Occipital lobe (tissue), 2 donors: ENCODE measurements around the gene TSC2. TPM values are rescaled to one million over a fixed set of nuclear protein-coding genes. Genes with fewer than 3 reads are reported as not detected.
"Not testable (repeated sequence)": the region's sequence is repeated elsewhere in the genome, so short reads cannot be mapped to it uniquely, and the experiment has no call there.

Experiments
- DNase-seq: peaks from one replicate; lab custom pipeline; 2025; lab: John Stamatoyannopoulos, UW
- total RNA-seq: library from RNA; depleted of rRNA; stranded (reverse); fragments of >200 nt; gene quantifications from one replicate; pipeline ENCODE4 v1.2.3, GENCODE V29; 2014

Gene TSC2
- total RNA-seq, 1 donor from 2014 or later, result 47.3 TPM

GRCh38 chr16:2117960-2118722 lies 70.4 kb downstream of the TSC2 start:
- not testable (repeated sequence) for DNase-seq

GRCh38 chr16:2121325-2121724 lies 73.5 kb downstream of the TSC2 start:
- peak; percentile 63 for DNase-seq

- DNase-seq, result peak; percentile 37
Observed at GRCh38 chr16:2121853-2122252, 74.1 kb downstream of the TSC2 start.

DNA sequence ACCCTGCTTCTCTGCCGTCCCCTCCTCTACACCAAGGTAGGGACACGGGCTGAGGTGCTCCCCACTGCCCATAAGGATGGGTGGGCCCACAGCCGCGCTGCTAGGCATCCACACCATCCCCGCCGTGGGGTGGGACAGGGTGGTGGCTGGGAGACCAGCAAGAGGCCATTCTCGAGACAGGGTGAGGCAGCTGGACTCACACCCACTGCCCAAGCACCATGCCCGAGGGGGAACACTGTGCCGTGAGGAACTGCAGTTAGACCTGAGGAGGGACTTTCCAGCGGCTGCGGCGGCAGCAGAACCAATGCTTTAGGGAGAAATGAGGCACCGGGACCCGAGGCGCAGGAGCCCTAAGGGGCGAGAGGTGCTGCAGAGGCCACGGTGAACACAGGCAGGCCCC lies 74.6 kb downstream of the TSC2 start:
- DNase-seq, result no peak

DNA sequence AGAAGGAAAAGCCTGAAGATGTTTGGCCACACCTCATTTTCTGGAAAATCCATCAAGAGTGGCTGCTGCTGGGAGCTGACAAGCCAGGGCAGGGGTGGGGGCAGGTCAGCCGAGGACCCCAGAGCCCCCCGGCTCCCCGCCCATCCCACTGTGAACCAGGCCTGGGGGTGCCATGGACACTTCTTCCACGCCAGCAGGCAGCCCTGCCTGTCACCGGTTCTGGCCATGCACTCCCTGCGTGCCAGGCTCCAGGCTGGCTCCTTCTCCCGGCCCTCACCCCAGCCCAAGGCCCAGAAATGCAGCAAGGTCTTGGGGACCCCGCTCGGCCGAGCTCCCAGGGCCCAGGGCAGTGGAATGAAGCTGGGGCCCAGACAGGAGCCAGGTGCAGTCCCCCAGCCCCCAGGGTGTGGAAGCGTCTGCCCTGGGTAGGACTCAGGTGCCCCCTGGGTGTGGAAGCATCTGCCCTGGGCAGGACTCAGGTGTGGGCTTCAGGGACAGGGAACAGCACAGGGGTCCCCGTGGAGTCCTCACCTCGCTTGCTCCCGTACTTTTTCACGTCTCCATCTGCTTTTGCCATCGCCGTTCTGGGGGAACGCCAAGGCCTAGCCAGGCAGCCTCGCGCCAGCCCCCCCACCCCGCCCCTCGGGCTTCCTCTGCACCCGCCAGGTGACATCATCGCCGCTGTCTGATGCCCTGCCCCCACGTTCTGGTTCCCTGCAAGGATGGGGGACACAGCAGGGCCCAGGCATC lies 75.3 kb downstream of the TSC2 start:
- not testable (repeated sequence) for DNase-seq

DNA sequence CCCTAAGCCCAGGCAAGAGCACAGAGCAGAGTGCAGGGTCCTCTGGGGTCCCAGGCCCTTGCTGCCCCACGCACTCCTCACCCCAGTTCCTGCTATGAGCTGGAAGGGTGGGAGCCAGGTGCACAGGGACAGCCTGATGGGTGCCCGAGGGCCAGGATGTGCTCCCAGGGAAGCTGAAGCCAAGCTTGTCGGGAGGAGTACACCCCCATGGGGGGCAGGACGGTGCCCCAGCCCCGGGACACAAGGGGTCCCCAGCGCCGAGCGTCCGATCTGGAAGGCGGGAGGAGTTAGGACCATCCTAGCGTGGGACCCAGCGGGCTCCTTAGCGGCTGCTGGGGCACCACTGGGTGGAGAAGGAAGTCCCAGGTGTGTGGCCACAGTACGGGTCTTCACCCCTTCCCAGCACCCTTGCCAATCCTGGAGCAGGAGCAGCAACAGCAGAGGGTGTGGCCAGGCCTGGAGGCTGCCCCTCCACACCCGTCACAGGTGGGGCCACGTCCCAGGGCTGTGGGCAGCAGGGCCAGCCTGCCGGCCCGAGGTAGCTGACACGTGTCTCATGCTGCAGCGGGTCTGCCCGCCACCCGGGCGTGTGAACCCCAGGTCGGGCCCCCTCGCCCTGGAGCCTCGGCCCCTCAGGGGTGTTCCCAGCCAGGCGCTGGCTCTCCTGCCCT lies 76.1 kb downstream of the TSC2 start:
- not testable (repeated sequence) for DNase-seq

DNA sequence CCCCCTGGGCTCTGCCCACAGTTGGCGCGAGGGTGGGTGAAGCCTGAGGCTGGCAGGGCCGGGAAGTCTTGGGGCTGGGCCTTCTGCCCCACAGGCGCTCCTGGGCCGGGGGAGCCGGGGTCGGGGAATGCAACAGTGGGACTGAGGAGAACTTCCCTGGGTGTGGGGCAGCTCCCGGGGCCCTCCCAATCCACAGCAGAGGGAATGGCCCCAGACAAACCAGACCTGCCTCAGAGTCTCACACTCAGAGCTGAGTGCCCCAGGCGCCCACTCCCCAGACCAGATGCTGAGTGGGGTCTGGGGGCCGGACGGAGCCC lies 76.5 kb downstream of the TSC2 start:
- DNase-seq, result not testable (repeated sequence)

- DNase-seq, result peak; percentile 58
Observed at GRCh38 chr16:2124694-2125444, 77.1 kb downstream of the TSC2 start.

- not testable (repeated sequence) for DNase-seq
Observed at GRCh38 chr16:2125609-2126008, 77.8 kb downstream of the TSC2 start.

DNA sequence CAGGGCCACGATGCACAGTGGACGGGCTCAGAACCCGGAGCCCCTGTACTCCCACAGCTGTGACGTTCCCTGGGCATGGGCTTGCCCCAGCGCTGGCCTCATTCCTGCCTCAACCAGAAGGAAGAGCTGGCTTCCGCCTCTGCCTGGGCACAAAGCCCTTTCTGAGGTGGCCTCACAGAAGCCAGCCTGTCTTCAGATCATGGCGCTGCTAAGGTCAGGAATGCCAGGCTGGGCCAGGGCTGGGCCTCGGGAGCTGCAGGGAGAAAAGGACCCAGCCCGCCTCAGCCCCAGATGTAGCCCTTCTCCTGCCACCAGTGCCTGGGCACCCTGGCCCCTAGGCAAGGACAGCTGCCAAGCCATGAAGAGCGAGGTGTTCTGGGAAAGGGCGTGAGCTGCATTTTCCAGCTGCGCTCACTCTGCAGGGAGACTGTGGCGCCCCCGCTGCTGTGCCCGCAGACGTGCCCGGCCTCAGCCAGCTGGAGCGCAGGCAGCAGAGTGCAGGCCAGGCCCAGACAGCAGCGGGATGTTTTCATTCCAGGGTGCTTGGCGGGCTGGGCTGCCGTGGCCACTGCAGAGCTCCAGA lies 78.5 kb downstream of the TSC2 start:
- DNase-seq, result peak; percentile 74

DNA sequence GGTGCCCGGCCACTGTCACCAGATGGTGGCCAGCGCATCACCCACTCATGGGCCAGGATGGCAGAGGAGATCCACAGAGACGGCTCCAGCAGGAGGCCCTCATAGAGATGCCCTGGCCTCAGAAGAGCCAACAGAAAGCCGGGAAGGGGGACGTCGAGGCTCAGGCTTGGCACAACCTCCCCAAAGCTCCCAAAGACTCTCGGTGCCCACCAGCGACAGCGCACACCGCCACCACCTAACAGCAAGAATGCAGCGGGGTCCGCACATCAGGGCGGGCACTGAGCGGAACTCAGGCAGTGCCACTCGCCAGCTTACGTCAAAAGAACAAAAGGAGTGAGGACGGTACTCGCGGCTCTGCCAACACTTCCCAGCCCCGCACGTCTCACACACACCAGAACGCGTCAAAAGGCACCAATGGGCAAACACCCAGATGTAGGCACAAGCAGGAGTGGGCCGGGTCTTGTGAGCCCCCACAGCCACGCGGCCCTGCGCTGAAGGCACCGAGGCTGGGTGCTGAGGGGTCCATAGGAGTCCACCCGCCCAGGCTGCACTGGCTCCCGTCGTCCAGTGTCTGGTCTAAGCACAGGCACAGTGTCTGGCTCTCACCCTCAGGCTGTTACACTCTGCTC lies 79.3 kb downstream of the TSC2 start:
- DNase-seq, result not testable (repeated sequence)

DNA sequence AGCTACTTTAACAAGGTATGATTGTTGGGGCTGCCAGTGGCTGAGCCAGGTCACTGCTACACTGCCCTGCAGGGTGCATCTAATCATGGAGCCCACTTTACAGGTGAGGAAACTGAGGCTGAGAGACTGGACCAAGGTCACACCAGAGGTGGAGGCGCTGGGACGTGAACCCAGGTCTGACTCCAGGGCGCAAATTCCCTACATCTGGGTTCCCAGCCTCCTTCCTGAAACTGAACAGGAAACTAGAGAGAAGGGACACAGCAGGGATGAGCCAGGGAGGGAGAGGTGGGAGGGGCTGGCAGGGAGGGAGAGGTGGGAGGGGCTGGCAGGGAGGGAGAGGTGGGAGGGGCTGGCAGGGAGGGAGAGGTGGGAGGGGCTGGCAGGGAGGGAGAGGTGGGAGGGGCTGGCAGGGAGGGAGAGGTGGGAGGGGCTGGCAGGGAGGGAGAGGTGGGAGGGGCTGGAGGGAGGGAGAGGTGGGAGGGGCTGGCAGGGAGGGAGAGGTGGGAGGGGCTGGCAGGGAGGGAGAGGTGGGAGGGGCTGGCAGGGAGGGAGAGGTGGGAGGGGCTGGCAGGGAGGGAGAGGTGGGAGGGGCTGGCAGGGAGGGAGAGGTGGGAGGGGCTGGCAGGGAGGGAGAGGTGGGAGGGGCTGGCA lies 80.0 kb downstream of the TSC2 start:
- not testable (repeated sequence) for DNase-seq

DNA sequence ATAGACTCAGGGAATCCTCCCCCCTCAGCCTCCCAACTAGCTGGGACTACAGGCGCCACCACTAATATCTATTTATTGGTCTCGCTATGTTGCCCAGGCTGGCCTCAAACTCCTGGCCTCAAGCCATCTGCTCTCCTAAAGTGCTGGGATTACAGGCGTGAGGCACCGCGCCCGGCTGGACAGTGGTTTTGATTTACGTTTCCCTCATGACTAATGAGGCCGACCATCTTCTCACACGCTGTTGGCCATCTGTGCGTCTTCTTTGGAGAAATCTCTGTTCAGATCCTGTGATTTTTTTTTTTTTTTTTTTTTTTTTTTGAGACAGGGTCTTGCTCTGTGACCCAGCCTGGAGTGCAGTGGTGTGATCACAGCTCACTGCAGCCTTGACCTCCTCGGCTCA lies 81.5 kb downstream of the TSC2 start:
- not testable (repeated sequence) for DNase-seq

- DNase-seq, result not testable (repeated sequence)
Observed at GRCh38 chr16:2129890-2130447, 82.2 kb downstream of the TSC2 start.

GRCh38 chr16:2133797-2134196 lies 86.0 kb downstream of the TSC2 start:
- DNase-seq, result not testable (repeated sequence)

GRCh38 chr16:2135071-2135470 lies 87.3 kb downstream of the TSC2 start:
- not testable (repeated sequence) for DNase-seq

DNA sequence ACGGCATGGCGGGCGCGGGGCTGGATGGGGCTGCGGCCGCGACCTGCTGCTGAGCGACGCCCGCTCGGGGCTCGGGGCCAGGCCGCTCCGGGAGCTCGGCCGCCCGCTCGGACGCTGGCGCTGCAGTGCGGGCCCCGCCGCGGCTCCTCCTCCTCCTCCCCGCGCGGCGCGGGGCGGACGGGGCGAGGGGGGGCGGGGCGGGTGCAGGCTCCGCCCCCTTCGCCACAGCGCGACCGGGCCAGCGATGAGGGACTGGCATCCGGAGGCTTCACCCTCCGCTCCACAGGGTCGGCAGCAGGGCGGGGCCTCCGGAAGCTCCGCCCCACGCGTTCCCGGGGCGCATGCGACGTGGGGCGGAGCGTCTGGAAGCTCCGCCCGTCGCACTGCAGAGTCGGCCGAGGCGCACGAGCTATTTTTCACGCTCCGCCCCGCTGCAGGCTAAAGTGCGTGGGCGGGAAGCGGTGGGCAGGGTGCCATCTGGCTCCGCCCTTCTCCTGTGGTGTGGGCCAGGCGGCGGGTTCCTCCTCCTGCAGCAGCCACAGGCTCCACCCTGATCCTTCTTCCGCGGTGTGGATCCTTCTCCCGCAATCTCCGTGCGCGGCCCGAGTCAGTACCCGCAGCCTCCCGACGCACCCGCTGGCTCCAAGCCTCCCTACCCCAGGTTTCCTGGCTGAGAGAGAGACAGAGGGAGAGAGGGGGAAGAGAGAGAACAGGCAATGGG lies 88.1 kb downstream of the TSC2 start, which contains the start of gene PKD1:
Gene PKD1, minus strand, starts transcription at position 129 of the 721 bp plus-strand sequence. CDS start 209 bp downstream, outside the sequence.
- DNase-seq, result peak; percentile 83
